ENCODE measurements around the gene S100A3.

DNA sequence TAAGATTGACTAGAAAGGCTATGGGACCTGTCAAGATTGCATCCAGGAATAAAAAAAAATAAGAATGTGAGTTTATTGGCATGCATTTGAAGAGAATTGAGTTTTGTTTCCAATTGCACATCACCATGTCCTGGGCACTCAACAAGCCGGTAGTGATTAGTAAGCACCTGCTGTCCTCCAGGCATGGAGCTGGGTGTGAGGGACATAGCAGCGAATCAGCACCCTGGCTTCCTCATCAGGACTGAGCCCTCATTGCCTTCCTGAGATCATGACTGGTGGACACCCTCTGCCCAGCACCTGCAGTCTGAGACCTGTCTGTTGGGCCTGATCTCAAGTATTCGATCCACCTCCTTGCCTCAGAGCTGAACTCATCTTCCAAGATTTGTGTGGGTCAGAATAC lies 40.0 kb downstream of the S100A3 start:
- TF ChIP-seq CTCF (IDR thresholded peaks at IDR 0.05; ENCODE audit: control extremely low read depth in 1 of 3, insufficient read depth in 1 of 3, low read depth in 1 of 3, low read length in 3 of 3), result no peak
- TF ChIP-seq CEBPB (IDR thresholded peaks at IDR 0.05; ENCODE audit: low read depth, low read length), result no peak
- no peak for TF ChIP-seq JUN (IDR thresholded peaks at IDR 0.05; ENCODE audit: low read depth, low read length)
- no peak for TF ChIP-seq RBBP5 (IDR thresholded peaks at IDR 0.05; ENCODE audit: borderline replicate concordance, low read depth, low read length)
- no peak for TF ChIP-seq ZNF274 (IDR thresholded peaks at IDR 0.05; ENCODE audit: borderline replicate concordance, extremely low read depth, low read length)
- no peak for TF ChIP-seq TEAD4 (IDR thresholded peaks at IDR 0.05; ENCODE audit: low read depth, low read length)
- no peak for TF ChIP-seq POLR2A (IDR thresholded peaks at IDR 0.05; ENCODE audit: control extremely low read depth in 1 of 2, low read depth in 2 of 2, low read length in 2 of 2)
- no peak for TF ChIP-seq RFX5 (IDR thresholded peaks at IDR 0.05; ENCODE audit: borderline replicate concordance, low read depth, low read length)

Measured in H1 (cell line).